Esophagus mucosa (tissue), 1 donor: Measurements from ENCODE around the gene CTNNA3. TPM values are rescaled to one million over a fixed set of nuclear protein-coding genes. Genes with fewer than 3 reads are reported as not detected.

Source experiments
- ATAC-seq: fragments of 200-7000 bp; cut with Tn5 transposase; one replicate; pipeline ENCODE4 v1.9.1; 2020
- total RNA-seq: library from RNA; stranded (reverse); gene quantifications from one replicate; pipeline ENCODE4 v1.2.4, GENCODE V29; 2023
- donor health status: DM: yes; HTN: yes; CAD: no.

Gene CTNNA3
- total RNA-seq, 1 donor from 2014 or later, result not detected

DNA sequence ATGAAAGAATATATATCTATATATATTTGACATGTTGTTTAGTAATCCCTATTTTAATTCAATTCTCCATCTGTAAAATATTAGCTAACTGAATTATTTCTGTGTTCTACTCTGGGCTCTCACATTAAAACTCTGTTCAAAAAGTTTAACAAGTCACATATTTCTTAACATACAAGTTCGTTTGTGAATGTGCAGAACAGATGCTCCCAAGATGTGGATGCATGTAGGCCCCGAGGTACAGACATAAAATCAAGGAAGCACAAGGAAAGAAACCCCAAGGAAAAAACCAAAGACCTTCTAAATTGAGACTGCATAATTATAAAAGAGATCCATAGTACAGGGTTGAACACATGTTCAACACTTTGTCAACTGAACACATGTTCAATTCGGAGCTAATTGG is 595.0 kb downstream of the CTNNA3 start:
- ATAC-seq, result no peak

DNA sequence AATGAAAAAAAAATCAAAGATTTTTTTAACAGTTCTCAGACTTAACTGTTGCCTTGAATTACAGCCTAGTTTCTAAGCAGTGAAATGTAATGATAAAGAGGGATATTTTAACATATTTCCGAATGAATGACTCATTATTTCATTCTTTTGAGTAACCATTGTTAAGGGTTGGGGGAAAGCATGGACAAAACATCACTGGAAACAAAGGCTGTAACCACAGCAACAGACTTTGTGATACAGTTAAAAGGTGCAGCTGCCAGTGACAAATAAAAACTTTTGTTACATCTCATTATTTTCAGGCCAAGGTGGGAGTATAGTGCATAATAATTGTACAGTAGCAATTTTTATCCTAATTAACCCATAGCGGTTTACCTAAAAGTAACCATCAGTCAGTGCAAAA is 597.5 kb downstream of the CTNNA3 start:
- no peak for ATAC-seq

DNA sequence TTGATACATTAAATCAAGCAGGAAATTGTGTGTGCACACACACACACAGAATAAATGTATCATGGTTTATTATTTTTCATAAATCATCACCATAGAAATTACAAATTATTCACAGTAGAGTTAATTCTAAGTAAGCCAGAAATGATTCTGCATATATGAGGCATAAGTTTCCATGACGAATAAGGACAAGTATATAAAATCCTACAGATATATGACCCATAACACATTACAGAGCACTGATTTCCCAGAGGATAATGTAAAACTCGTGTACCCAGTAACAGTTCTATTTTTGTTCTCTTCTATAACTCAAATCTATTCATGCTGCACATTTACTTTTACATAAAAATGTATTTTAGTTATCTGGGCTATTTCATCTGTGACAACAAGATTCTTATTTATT is 600.5 kb downstream of the CTNNA3 start:
- no peak for ATAC-seq

DNA sequence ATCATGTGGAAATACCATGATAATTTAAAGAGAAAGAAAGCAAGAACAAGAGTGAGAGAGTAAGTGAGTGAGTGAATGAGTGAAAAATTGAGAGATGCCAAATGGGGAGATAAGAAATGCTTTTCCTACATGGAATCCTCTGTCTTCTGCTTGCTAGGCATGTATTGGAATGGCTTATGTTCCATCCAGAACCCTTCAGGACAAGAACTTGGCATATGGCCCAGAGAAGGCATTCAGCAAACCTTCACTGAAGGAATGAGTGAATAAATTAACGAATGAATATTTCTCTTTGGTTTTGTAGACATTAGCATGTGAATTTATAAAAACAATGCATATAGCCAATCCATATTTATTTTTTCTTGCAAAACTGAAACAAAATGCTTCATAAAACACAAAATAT is 608.0 kb downstream of the CTNNA3 start:
- no peak for ATAC-seq

DNA sequence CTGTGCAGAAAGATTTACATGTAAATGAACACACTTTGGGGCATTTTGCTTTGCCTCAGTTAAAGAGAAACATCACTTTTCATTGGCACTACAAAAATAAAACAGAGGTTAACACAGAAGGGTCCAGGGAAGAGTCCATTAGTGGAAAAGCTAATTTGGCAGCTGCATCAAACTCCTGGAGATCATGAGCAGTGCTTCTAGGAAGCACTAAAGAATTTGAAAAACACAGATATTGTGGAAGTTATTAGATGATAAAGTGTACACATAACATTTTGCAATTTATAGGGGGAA is 608.9 kb downstream of the CTNNA3 start:
- no peak for ATAC-seq

DNA sequence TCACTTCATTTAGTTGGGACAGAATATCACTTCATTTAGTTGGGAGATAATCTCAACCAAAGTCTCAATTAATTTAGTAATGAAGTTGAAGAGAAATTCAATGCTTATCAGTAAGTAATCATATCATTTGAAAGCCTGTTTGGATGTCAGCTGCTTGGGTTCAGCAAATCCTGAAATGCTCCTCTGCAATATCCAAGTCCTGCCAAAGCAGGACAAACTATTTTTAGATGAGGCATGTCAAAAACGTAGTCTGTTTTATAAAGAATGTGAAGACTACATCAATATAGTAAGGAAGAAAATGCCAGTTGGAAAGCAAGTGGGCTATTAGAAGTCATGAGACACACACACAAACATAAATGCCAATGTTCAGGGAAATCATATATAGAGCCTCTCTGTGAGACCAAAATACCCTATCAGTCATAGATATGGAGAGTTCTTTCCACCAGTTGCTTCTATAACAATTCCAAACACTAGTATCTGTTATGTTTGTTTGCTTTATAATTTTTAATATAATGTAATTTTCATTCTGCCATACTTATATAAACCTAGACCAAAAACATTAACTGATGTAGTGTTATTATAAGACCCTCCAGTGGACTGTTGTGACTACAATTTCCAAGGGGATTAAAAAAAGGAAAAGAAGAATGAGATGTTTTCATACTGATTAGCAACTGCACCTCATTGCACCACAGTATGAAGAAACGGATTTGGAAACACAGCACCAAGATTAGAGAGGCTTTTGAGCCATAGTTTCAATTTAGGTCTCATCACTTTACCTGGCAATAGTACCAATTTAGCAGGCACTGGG is 609.5 kb downstream of the CTNNA3 start:
- ATAC-seq, result no peak

DNA sequence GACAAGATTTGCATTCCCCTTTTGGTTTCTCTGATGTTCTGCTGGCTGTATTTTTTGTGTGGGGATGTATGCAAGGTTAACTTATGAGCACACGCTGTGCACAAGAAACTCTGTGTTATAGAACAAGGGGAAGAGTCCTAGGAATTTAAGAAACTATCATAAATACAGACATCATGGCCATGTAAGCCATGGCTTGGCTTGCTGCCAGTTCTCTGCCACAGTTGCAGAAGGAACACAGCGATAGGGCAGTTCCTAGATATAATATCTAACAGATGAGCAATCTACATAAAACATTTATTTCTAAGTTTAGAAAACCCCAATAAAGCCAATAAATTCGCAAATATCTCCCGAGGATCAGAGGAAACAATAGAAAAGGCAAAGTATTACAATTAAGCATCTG is 616.9 kb downstream of the CTNNA3 start:
- no peak for ATAC-seq

DNA sequence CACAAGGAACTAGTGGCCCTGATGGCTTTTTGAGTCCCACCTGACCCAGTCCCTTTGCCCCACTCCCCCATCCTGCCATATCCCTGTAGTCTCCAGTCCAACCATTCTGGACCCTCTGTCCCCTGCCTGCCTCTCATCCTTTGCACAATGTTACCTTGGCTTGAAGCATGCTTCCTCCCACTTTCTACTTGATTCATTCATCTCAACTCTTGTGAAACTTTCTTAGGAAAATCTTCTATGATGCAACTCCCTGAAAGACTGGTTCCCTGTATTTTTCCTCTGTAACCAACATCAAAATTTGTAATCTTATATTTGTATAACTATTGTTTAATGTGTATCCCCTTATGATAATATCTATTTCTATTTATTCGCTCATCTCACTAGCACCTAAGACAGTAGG is 618.6 kb downstream of the CTNNA3 start:
- ATAC-seq, result no peak

DNA sequence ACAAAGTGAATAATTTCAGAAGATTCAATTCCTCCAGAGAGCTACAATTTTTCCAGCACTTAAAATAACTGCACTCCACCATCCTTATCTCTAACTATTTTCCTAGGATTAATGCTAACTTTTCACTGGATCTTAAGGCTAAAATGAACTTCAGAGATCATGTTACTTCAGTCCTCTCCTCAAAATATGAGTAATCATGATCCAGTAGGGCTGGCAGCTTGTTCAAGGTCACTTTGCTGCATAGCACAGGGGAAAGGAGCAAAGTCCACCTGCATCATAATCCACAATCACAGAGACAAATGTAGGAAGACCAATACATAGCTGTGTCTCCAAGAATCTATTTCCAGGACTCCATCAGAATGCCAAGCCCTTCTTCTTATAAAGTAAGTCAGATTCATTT is 619.9 kb downstream of the CTNNA3 start:
- ATAC-seq, result no peak

DNA sequence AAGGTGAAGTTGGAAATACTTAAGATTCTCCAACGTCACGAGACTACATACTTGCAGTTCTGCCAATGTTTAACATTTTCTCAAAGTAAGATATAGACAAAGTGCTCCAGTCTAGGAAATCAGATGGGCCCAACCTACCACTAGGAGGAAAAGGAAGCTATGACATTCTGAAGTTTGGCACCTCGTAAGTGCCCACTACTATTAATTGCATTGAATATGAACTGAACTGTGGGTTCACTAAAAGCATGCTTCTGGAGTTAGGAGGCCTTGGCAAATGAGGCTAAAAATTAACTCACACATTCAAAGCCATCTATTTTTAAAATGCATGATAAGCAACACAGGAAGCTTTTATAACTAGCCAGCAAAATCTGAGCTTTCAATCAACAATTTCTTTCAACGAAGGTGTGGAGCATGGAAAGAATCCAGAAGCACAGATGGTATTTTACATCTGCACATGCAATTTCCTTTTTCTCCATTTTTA is 620.5 kb downstream of the CTNNA3 start:
- ATAC-seq, result no peak

DNA sequence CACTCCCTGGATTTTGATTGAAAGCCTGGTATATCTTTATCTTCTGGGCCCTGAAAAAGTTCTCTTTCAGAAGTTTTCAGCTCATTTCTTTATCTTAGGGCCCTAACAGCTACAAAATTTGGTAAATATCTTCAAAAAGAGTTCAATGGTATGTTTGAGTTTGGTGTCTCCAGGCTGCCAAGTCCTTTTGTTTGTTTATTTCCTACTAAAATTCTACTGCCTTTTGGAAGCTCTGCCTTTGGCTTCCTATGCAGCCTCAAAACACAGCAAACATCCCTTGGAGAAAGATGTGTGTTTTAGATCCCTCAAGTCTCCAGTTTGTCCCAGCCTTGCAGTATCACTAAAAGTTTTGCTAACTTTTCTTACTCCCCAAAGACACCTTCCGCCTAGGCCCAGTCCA is 623.3 kb downstream of the CTNNA3 start:
- ATAC-seq, result no peak

DNA sequence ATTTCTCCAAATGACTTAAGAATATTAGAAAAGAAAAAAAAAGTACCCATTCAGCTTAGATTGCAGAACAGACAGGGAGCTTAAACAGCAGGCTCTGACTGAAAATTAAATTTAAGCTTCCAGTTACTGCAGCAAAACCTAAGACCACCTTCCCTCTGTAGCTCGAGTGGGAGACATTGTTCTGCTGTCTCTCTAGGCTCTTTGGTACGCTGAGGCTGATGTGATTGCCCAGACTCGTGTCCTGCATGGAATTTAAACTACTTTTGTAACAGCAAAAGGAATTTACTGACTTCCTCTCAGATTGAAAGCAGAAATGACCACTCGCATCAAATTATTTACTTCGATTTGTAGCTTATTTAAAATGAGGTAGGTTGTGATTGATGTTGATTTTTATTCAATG is 645.6 kb downstream of the CTNNA3 start:
- no peak for ATAC-seq

DNA sequence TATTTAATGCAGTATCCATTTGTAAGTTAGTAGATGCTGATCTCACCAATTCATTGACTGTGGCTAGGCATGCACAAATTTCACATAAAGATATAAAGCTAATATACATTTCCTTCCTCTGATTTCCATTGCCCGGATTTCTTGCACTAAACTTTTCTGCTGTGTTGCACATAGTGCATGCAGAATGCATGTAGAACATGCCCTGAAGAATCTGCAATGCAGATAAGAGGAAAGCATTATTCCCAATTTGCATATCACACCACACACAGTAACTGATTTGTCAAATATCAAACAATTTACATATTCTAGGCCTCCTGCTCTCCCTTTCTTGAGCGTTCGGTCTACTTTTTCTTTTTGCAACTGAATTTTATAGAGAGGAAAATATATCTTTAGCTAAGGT is 646.0 kb downstream of the CTNNA3 start:
- no peak for ATAC-seq

DNA sequence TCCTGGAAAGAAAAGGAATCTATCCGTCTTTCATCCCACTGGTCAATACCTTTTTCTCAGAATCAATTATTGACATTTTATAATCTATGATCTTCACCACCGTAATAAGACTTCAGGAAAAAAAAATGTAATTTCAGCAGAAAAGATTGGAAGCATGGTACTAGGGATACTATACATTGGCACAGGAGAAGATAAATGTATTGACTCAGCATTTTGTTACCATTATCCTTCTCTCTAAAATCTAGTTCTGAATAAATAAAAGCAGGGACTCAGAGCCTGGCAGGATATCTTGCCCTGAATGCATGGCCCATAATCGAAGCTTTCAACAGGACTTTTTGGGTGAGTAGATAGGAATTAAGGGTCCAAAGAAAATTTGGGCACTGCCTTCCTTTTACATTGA is 649.5 kb downstream of the CTNNA3 start:
- no peak for ATAC-seq

DNA sequence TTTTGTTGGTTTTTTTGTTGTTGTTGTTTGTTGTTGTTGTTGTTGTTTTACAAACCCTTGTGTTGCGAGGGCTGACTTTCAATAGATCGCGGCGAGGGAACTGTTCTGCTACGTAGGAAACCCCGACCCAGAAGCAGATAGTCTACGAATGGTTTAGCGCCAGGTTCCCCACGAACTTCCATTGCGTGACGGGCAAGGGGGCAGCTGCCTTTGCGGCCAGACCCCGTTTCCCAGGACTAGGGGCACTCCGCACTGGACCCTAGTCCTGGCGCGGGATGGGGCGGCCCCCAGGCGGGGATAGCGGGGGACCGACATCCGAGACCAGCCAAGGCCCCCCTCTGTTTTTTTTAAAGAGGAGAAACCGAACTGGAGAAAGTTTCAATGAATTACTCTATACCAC is 650.6 kb downstream of the CTNNA3 start:
- ATAC-seq, result no peak

DNA sequence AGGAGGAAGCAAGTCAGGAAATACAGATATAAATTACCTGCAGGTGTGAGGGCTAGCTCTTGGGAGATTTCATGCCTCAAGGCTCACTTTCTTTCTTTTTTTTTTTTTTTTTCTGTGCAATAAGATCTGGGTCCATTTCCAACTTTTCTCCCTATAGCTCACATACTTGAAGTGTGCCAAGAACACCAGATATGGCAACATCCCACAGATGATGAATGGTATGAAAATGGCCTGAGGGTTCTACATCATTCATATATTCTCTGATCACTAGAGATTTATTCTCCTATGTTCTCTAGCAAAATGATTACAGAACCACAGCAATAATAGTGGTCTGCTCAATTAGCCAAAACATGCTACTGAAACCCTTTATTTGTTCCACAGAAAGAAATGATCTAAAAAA is 653.0 kb downstream of the CTNNA3 start:
- ATAC-seq, result no peak

DNA sequence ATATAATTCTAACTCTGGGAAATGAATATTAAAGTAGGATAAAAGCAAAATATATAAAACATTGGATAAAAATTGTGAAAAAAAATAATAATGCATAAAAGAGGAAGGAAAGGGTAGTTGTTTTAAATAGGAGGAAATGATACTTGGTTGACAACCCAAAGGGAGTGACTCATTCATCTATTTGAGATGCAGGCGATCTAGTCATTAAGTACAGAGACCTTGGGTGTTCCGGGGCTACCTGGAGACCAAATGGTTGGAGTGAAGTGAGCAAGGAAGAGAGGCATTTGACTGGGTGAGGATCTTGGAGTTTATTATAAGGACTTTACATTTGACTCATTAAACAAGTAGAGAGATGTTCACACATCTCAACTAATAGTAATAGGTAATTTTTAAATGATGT is 659.2 kb downstream of the CTNNA3 start:
- no peak for ATAC-seq

DNA sequence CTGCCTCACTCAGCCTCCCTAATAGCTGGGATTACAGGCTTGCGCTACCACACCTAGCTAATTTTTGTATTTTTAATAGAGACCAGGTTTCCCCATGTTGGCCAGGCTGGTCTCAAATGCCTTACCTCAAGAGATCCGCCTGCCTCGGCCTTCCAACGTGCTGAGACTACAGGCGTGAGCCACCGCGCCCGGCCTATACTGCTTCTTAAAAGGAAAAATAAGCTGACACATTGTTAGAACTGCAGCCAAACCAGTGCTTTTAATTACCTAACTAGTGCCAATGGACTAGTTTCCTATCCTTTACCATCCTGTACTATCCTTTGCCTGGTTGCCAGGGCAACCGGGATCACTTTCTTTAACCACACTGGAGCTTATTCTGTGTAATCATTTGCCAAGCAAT is 662.1 kb downstream of the CTNNA3 start:
- ATAC-seq, result no peak

DNA sequence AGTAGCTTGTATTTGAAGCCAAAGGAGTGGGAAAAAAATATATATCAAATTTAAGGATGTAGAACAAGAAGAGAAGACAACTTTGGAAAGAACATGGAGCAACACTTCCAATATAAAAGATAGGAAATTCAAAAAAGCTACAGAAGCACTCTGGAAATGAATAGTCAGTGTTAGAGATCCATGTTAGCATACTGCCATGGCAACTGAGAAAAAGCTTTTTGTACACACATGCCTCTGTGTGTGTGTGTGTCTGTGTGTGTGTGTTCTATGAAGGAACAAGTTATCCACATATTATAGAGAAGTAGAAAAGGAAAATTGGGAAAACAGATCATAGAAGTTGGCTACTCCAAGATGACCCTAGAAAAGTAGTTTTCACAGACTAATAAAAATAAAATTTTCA is 673.9 kb downstream of the CTNNA3 start:
- ATAC-seq, result no peak

DNA sequence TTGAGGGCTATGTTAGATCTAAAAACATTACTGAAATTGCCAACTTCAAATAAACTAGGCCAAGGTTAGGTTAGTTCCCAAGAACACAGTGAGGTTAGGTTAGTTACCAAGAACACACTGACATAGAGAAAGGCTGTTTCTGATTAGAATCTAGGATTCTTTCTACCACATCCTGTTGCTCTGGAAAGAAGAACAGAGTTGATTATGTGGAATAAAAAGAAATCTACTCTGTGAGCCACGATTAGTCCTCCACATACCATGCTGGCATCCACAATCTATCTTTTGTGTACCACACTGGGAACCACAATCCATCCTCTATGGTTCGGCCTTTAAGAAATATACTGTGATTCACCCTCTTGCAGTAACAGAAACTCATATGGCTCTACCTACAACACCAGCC is 678.8 kb downstream of the CTNNA3 start:
- ATAC-seq, result no peak

DNA sequence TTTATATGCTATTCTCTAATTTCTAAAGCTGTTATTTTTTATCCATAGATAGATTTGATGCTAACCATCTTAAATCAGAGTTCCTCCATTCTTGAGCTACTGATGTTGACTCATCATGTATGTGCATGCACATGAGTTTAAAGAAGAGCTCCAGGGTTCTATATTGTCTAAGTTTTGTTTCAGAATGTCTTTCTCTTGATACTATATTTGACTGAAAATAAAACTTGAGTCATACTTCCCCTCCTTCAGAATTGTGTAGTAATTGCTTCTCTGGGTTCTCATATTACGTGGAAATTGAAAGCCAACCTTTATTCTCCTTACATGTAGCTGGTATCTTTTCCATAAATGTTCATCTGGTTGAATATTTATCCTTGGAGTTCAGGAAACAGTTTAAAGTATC is 680.8 kb downstream of the CTNNA3 start:
- ATAC-seq, result no peak

DNA sequence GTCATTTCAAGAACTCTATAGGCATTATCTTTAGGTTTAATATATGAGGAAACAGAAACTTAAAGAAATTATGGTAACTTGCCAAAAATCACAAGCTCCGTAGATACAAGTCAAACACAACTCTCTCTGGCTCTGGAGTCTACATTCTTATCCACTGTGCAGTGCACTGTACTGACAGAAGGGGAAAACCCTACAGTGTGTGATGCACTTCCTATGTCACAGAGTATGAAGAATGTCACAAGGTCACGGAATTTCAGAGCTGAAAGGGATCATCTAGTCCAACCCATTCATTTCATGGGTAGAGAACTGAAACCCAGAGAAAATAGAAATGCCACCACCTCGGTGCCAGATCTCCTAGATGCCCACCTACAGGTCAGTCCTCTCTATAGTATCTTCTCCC is 684.0 kb downstream of the CTNNA3 start:
- ATAC-seq, result no peak

DNA sequence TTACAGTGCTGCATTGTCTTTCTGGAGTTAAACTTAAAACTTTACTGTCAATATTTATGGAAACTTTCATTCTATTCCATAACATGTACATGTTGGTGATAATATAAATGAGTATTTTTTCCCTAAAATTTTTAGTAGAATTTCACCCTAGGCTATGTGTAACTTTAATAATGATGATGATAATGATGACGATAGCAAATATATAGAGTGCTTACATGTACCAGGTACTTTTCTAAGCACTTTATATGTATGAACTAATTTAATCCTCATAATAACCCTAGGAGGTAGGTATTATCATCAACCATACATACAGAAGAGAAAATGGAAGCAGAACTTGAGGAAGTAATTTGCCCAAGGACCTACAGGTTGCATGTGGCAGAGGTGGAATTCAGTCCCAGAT is 684.5 kb downstream of the CTNNA3 start:
- ATAC-seq, result no peak

DNA sequence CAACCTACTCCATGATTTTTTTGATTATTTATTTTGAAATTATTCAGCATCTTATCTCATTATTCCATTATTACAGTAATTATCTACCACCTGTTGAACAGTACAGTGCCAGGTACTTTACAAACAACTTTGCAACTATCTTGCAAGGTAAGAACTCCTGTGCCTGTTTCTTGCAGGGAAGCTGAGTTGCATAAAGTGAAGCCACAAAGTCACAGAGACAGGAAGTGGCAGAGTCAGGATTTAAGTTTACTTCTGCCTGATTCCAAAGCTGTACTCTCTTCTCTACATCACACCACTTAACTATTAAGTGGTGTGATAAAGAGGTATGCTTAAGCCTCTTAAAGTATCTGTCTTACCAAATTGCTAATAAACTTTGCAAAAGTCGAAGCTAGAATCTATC is 690.0 kb downstream of the CTNNA3 start:
- no peak for ATAC-seq

DNA sequence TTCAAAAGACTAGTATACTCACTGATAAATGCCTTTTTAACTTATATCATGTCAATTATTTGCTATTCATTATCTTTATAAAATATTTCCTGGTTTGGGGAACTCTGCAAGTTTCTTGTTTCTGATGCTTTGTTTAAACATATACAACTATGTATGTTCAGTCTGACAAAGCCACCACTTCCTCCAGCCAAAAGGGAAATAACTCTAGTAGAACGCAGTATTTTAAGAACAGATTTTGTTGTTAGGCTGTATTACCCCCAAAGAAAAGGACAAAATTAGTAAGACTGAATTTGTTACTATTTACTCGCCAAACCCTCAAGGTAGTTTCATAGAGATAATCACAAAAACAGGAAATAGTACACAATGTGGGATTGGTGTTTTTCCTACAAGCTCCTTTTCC is 691.3 kb downstream of the CTNNA3 start:
- ATAC-seq, result no peak
